HG03521 (cell line): ENCODE measurements around the gene ALAS1.
"Not testable (repeated sequence)": the region's sequence is repeated elsewhere in the genome, so short reads cannot be mapped to it uniquely, and the experiment has no call there.

ENCODE experiments used
- ATAC-seq: cut with Tn5 transposase; IDR thresholded peaks from one replicate; pipeline ENCODE4 v1.9.1; 2021; ENCODE audit warnings: mild to moderate bottlenecking, moderate library complexity; ENCODE audit not compliant: unreplicated experiment

Gene ALAS1

GRCh38 chr3:52176951-52177700 lies 20.8 kb upstream of the ALAS1 start:
- ATAC-seq: no peak

GRCh38 chr3:52177701-52178042 lies 20.3 kb upstream of the ALAS1 start:
- ATAC-seq: no peak

- not testable (repeated sequence) for ATAC-seq
Observed at GRCh38 chr3:52178126-52178525, 19.8 kb upstream of the ALAS1 start.

- no peak for ATAC-seq
Observed at GRCh38 chr3:52178537-52178936, 19.4 kb upstream of the ALAS1 start.

- ATAC-seq: no peak
Observed at GRCh38 chr3:52181543-52181942, 16.4 kb upstream of the ALAS1 start.

GRCh38 chr3:52182196-52182595 lies 15.8 kb upstream of the ALAS1 start:
- ATAC-seq: no peak

GRCh38 chr3:52182691-52183090 lies 15.3 kb upstream of the ALAS1 start:
- no peak for ATAC-seq

- no peak for ATAC-seq
Observed at GRCh38 chr3:52183786-52184445, 14.0 kb upstream of the ALAS1 start.

GRCh38 chr3:52184690-52185089 lies 13.3 kb upstream of the ALAS1 start:
- no peak for ATAC-seq

GRCh38 chr3:52185311-52185710 lies 12.6 kb upstream of the ALAS1 start:
- ATAC-seq: no peak

- ATAC-seq: no peak
Observed at GRCh38 chr3:52185837-52186236, 12.1 kb upstream of the ALAS1 start.

GRCh38 chr3:52186729-52187128 lies 11.2 kb upstream of the ALAS1 start:
- no peak for ATAC-seq

GRCh38 chr3:52188556-52188955 lies 9.4 kb upstream of the ALAS1 start:
- no peak for ATAC-seq

- no peak for ATAC-seq
Observed at GRCh38 chr3:52190294-52191074, 7.5 kb upstream of the ALAS1 start.

- ATAC-seq: no peak
Observed at GRCh38 chr3:52191663-52192062, 6.3 kb upstream of the ALAS1 start.

- no peak for ATAC-seq
Observed at GRCh38 chr3:52193065-52193464, 4.9 kb upstream of the ALAS1 start.

GRCh38 chr3:52194485-52195290 lies 3.3 kb upstream of the ALAS1 start:
- no peak for ATAC-seq

GRCh38 chr3:52195291-52195597 lies 2.7 kb upstream of the ALAS1 start:
- no peak for ATAC-seq

GRCh38 chr3:52195823-52196331 lies 2.1 kb upstream of the ALAS1 start:
- no peak for ATAC-seq

- ATAC-seq: no peak
Observed at GRCh38 chr3:52196977-52197376, 983 bp upstream of the ALAS1 start.

GRCh38 chr3:52197499-52197841 lies 490 bp upstream of the ALAS1 start:
- ATAC-seq: no peak
